ENCODE results near the gene C4orf46. TPM values are rescaled to one million over a fixed set of nuclear protein-coding genes. Genes with fewer than 3 reads are reported as not detected.
"Not testable (repeated sequence)": the region's sequence is repeated elsewhere in the genome, so short reads cannot be mapped to it uniquely, and the experiment has no call there.

Gene C4orf46
- polyA plus RNA-seq = 1 to 10 TPM; 2.0 to 2.4 TPM

DNA sequence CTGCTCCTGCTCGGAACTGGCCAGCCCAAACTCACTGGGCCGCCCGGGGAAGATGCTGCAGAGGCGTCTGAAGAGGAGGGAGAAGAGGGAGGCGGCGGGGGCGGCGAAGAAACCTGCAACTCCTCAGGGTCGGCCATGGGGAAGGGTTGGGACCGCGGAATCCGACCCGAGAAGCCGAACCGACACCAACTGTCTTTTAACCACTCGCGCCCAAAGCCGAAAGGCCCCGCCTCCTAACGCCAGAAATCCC lies at the start of gene C4orf46:
Gene C4orf46, minus strand, starts transcription at position 223 of the 250 bp plus-strand sequence. Its CDS starts 86 bp downstream, at position 137.
- Histone ChIP-seq H3K4me3 (ENCODE audit: low read depth in 1 of 2, low read length in 2 of 2) (peak within 1 kb of the TSS; percentile 75 to 92), H3K4me1 (ENCODE audit: control insufficient read depth in 2 of 2, insufficient read depth in 2 of 2, low read length in 1 of 2) (peaks cover 0 to 3% of the 10 kb centered on the region in 2 donors), H3K9me3 (ENCODE audit: control insufficient read depth in 2 of 2, insufficient read depth in 1 of 2, low read depth in 1 of 2, low read length in 1 of 2) (no peaks in the 10 kb centered on the region), H3K27me3 (ENCODE audit: control insufficient read depth in 1 of 2, insufficient read depth in 2 of 2, low read length in 2 of 2) (no peaks in the 10 kb centered on the region), H3K36me3 (ENCODE audit: control insufficient read depth in 2 of 2, insufficient read depth in 2 of 2, low read length in 1 of 2) (no peaks in the 10 kb centered on the region), H3K27ac (ENCODE audit: low read depth in 2 of 2, low read length in 1 of 2) (peak within 1 kb of the TSS; percentile 99)
- WGBS, 2 donors = 0% methylated on average over 13 to 20 of the region's 20 CpGs

DNA sequence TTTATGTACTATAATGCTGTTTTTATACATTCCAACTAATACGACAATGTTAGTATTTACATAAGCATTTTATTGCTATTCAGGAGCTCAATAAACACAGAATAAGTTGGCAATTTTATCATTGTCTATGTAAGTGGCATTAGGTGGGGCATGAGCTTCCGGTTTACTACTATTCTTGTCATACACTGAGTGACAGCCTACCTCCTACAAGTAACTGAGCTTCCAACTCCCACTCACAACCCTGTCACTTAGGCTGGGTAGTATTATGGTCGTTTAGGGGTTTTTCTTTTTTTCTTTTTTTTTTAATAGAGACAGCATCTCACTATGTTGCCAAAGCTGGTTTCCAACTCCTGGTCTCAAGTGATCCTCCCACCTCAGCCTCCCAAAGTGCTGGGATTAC lies 44.1 kb upstream of the C4orf46 start:
- Histone ChIP-seq H3K4me3 (ENCODE audit: low read depth in 1 of 2, low read length in 2 of 2) (no peak overlapping the region), H3K27ac (ENCODE audit: low read depth in 2 of 2, low read length in 1 of 2) (no peak overlapping the region), H3K9me3 (ENCODE audit: control insufficient read depth in 2 of 2, insufficient read depth in 1 of 2, low read depth in 1 of 2, low read length in 1 of 2) (no peaks in the 10 kb centered on the region), H3K27me3 (ENCODE audit: control insufficient read depth in 1 of 2, insufficient read depth in 2 of 2, low read length in 2 of 2) (no peaks in the 10 kb centered on the region), H3K4me1 (ENCODE audit: control insufficient read depth in 2 of 2, insufficient read depth in 2 of 2, low read length in 1 of 2) (no peaks in the 10 kb centered on the region), H3K36me3 (ENCODE audit: control insufficient read depth in 2 of 2, insufficient read depth in 2 of 2, low read length in 1 of 2) (peaks cover 0 to 5% of the 10 kb centered on the region in 2 donors)
- 60 to 70% methylated on average over 3 of the region's 3 CpGs for WGBS, 2 donors

DNA sequence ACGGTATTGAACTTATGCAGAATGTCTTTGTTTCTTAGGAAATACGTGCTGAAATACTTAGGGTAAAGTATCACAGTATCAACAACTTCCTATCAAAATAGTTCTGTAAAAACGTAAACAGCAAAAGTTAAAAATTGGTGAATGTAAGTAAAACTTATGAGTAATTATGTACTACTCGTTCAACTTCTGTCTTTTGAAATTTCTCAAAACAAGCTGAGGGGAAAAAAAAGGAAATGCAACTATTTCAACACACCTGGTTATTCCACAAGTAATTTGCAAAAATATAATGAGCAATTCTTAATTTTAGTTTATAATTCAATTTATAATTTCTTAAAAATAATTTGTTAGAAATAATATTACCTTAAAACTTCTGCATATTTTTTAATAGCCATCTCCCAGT lies 43.2 kb upstream of the C4orf46 start:
- H3K4me3 ChIP-seq (ENCODE audit: low read depth in 1 of 2, low read length in 2 of 2) = no peak overlapping the region
- no peak overlapping the region for H3K27ac ChIP-seq (ENCODE audit: low read depth in 2 of 2, low read length in 1 of 2)
- 90 to 92% methylated on average over 4 of the region's 4 CpGs for WGBS, 2 donors
- H3K36me3 ChIP-seq (ENCODE audit: control insufficient read depth in 2 of 2, insufficient read depth in 2 of 2, low read length in 1 of 2) = peaks cover 0 to 5% of the 10 kb centered on the region in 2 donors
- no peaks in the 10 kb centered on the region for H3K27me3 ChIP-seq (ENCODE audit: control insufficient read depth in 1 of 2, insufficient read depth in 2 of 2, low read length in 2 of 2)
- no peaks in the 10 kb centered on the region for H3K4me1 ChIP-seq (ENCODE audit: control insufficient read depth in 2 of 2, insufficient read depth in 2 of 2, low read length in 1 of 2)
- no peaks in the 10 kb centered on the region for H3K9me3 ChIP-seq (ENCODE audit: control insufficient read depth in 2 of 2, insufficient read depth in 1 of 2, low read depth in 1 of 2, low read length in 1 of 2)

DNA sequence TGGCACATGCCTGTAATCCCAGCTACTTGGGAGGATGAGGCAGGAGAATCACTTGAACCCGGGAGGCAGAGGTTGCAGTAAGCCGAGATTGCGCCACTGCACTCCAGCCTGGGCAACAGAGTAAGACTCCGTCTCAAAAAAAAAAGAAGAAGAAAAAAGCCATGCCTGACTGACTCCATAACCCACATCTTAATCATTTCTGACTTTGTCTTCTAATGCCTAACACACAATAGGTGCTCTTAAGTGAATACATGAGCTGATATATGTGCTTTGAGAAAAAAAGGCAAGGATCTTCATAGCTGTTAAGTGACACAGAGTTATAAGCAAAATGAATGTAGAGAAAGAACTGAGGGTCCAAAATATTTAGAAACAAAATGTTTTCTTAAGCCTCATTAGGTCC lies 40.9 kb upstream of the C4orf46 start:
- not testable (repeated sequence) for H3K36me3 ChIP-seq (ENCODE audit: control insufficient read depth in 2 of 2, insufficient read depth in 2 of 2, low read length in 1 of 2)

DNA sequence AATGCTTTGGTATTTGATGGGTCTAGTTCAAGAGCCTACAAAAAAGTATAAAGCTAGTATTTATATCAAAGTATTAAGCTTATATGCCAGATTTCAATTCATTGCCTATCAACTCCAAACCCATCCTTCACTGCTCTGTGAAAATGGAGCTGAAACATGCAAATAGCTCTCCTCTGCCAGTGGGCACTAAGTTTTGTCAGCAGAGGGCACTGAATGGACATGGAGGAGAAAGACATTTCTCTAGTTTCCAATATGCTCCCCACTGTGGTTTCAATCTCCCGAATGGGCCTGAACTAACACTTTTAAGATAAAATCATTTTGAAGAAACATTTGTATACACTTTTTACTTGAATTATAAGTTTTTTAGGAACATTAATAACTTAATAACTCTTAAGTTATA lies 39.1 kb upstream of the C4orf46 start:
- Histone ChIP-seq H3K27me3 (ENCODE audit: control insufficient read depth in 1 of 2, insufficient read depth in 2 of 2, low read length in 2 of 2) (no peaks in the 10 kb centered on the region), H3K27ac (ENCODE audit: low read depth in 2 of 2, low read length in 1 of 2) (no peak overlapping the region), H3K4me1 (ENCODE audit: control insufficient read depth in 2 of 2, insufficient read depth in 2 of 2, low read length in 1 of 2) (no peaks in the 10 kb centered on the region), H3K4me3 (ENCODE audit: low read depth in 1 of 2, low read length in 2 of 2) (no peak overlapping the region), H3K36me3 (ENCODE audit: control insufficient read depth in 2 of 2, insufficient read depth in 2 of 2, low read length in 1 of 2) (peaks cover 0 to 6% of the 10 kb centered on the region in 2 donors), H3K9me3 (ENCODE audit: control insufficient read depth in 2 of 2, insufficient read depth in 1 of 2, low read depth in 1 of 2, low read length in 1 of 2) (no peaks in the 10 kb centered on the region)
- whole genome bisulfite sequencing, 2 donors = 65 to 77% methylated on average over 1 of the region's 1 CpG

More for the DNA sequence above, 40.9 kb upstream of the C4orf46 start:
- not testable (repeated sequence) for H3K27me3 ChIP-seq (ENCODE audit: control insufficient read depth in 1 of 2, insufficient read depth in 2 of 2, low read length in 2 of 2); H3K4me3 ChIP-seq (ENCODE audit: low read depth in 1 of 2, low read length in 2 of 2); H3K27ac ChIP-seq (ENCODE audit: low read depth in 2 of 2, low read length in 1 of 2); H3K4me1 ChIP-seq (ENCODE audit: control insufficient read depth in 2 of 2, insufficient read depth in 2 of 2, low read length in 1 of 2); H3K9me3 ChIP-seq (ENCODE audit: control insufficient read depth in 2 of 2, insufficient read depth in 1 of 2, low read depth in 1 of 2, low read length in 1 of 2)
- 94% methylated on average over 4 of the region's 4 CpGs for WGBS, 2 donors

GRCh38 chr4:158704274-158704673 lies 32.6 kb upstream of the C4orf46 start:
- Histone ChIP-seq H3K9me3 (ENCODE audit: control insufficient read depth in 2 of 2, insufficient read depth in 1 of 2, low read depth in 1 of 2, low read length in 1 of 2) (no peaks in the 10 kb centered on the region), H3K27me3 (ENCODE audit: control insufficient read depth in 1 of 2, insufficient read depth in 2 of 2, low read length in 2 of 2) (no peaks in the 10 kb centered on the region), H3K4me3 (ENCODE audit: low read depth in 1 of 2, low read length in 2 of 2) (no peak overlapping the region), H3K36me3 (ENCODE audit: control insufficient read depth in 2 of 2, insufficient read depth in 2 of 2, low read length in 1 of 2) (peaks cover 4 to 8% of the 10 kb centered on the region in 2 donors), H3K4me1 (ENCODE audit: control insufficient read depth in 2 of 2, insufficient read depth in 2 of 2, low read length in 1 of 2) (no peaks in the 10 kb centered on the region), H3K27ac (ENCODE audit: low read depth in 2 of 2, low read length in 1 of 2) (no peak overlapping the region)
- WGBS, 2 donors = 90 to 94% methylated on average over 4 of the region's 4 CpGs

DNA sequence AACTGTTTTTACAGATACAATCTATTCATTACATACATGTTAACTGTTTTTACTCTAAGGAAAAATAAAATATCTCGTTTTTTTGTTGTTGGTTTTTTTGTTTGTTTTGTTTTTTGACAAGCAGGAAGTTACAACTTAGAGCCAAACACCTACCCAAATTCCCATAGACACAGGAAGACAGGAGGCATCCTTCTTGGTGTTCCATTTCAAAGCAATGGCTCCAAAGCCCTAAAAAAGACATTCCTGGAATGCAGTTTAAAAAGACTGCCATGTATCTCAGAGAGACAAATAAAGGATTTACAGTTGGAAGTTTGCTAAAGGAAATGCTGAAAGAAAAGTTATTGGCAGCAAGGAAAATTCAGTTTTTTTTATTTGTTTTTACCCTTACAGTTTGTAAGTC lies 17.1 kb upstream of the C4orf46 start:
- Histone ChIP-seq H3K4me1 (ENCODE audit: control insufficient read depth in 2 of 2, insufficient read depth in 2 of 2, low read length in 1 of 2) (no peaks in the 10 kb centered on the region), H3K4me3 (ENCODE audit: low read depth in 1 of 2, low read length in 2 of 2) (no peak overlapping the region), H3K9me3 (ENCODE audit: control insufficient read depth in 2 of 2, insufficient read depth in 1 of 2, low read depth in 1 of 2, low read length in 1 of 2) (no peaks in the 10 kb centered on the region), H3K36me3 (ENCODE audit: control insufficient read depth in 2 of 2, insufficient read depth in 2 of 2, low read length in 1 of 2) (peaks cover 0 to 3% of the 10 kb centered on the region in 2 donors), H3K27ac (ENCODE audit: low read depth in 2 of 2, low read length in 1 of 2) (no peak overlapping the region), H3K27me3 (ENCODE audit: control insufficient read depth in 1 of 2, insufficient read depth in 2 of 2, low read length in 2 of 2) (no peaks in the 10 kb centered on the region)
- WGBS, 2 donors = 80 to 87% methylated on average over 1 of the region's 1 CpG

DNA sequence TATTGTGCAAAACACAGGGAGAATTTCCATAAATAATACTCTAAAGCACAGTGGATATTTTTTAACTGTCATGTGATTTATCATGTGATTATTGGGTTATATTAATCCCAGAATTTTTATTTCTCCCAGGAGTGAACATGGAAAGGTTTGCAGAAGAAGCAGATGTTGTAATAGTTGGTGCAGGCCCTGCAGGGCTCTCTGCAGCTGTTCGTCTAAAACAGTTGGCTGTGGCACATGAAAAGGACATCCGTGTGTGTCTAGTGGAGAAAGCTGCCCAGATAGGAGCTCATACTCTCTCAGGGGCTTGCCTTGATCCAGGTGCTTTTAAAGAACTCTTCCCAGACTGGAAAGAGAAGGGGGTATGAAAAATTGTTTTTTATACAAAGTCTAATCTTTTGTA lies 10.4 kb upstream of the C4orf46 start:
- Histone ChIP-seq H3K27ac (ENCODE audit: low read depth in 2 of 2, low read length in 1 of 2) (no peak overlapping the region), H3K4me3 (ENCODE audit: low read depth in 1 of 2, low read length in 2 of 2) (no peak overlapping the region), H3K9me3 (ENCODE audit: control insufficient read depth in 2 of 2, insufficient read depth in 1 of 2, low read depth in 1 of 2, low read length in 1 of 2) (no peaks in the 10 kb centered on the region), H3K27me3 (ENCODE audit: control insufficient read depth in 1 of 2, insufficient read depth in 2 of 2, low read length in 2 of 2) (no peaks in the 10 kb centered on the region), H3K4me1 (ENCODE audit: control insufficient read depth in 2 of 2, insufficient read depth in 2 of 2, low read length in 1 of 2) (no peaks in the 10 kb centered on the region), H3K36me3 (ENCODE audit: control insufficient read depth in 2 of 2, insufficient read depth in 2 of 2, low read length in 1 of 2) (peaks cover 0 to 3% of the 10 kb centered on the region in 2 donors)
- WGBS, 2 donors = 60 to 65% methylated on average over 2 of the region's 2 CpGs

GRCh38 chr4:158681629-158682028 lies 9.9 kb upstream of the C4orf46 start:
- Histone ChIP-seq H3K4me3 (ENCODE audit: low read depth in 1 of 2, low read length in 2 of 2) (no peak overlapping the region), H3K9me3 (ENCODE audit: control insufficient read depth in 2 of 2, insufficient read depth in 1 of 2, low read depth in 1 of 2, low read length in 1 of 2) (no peaks in the 10 kb centered on the region), H3K27me3 (ENCODE audit: control insufficient read depth in 1 of 2, insufficient read depth in 2 of 2, low read length in 2 of 2) (no peaks in the 10 kb centered on the region), H3K36me3 (ENCODE audit: control insufficient read depth in 2 of 2, insufficient read depth in 2 of 2, low read length in 1 of 2) (peaks cover 0 to 1% of the 10 kb centered on the region in 2 donors), H3K4me1 (ENCODE audit: control insufficient read depth in 2 of 2, insufficient read depth in 2 of 2, low read length in 1 of 2) (no peaks in the 10 kb centered on the region), H3K27ac (ENCODE audit: low read depth in 2 of 2, low read length in 1 of 2) (no peak overlapping the region)
- WGBS, 2 donors = 71 to 79% methylated on average over 1 of the region's 1 CpG

GRCh38 chr4:158678767-158679166 lies 7.1 kb upstream of the C4orf46 start:
- Histone ChIP-seq H3K4me1 (ENCODE audit: control insufficient read depth in 2 of 2, insufficient read depth in 2 of 2, low read length in 1 of 2) (no peaks in the 10 kb centered on the region), H3K27me3 (ENCODE audit: control insufficient read depth in 1 of 2, insufficient read depth in 2 of 2, low read length in 2 of 2) (no peaks in the 10 kb centered on the region), H3K36me3 (ENCODE audit: control insufficient read depth in 2 of 2, insufficient read depth in 2 of 2, low read length in 1 of 2) (no peaks in the 10 kb centered on the region), H3K27ac (ENCODE audit: low read depth in 2 of 2, low read length in 1 of 2) (no peak overlapping the region), H3K9me3 (ENCODE audit: control insufficient read depth in 2 of 2, insufficient read depth in 1 of 2, low read depth in 1 of 2, low read length in 1 of 2) (no peaks in the 10 kb centered on the region), H3K4me3 (ENCODE audit: low read depth in 1 of 2, low read length in 2 of 2) (no peak overlapping the region)
- 90 to 97% methylated on average over 2 of the region's 2 CpGs for WGBS, 2 donors
